GM19239 (cell line): Measurements from ENCODE around the gene APOM.

ENCODE experiments used
- DNase-seq: peaks from one replicate; pipeline ENCODE4 v3.0.0; 2011; ENCODE audit warnings: low spot score; ENCODE audit not compliant: insufficient read length
- FAIRE-seq: peaks from 2 replicates; lab custom pipeline; 2011; peaks lifted over from hg19 to GRCh38; lab: Jason Lieb, UNC

Gene APOM

GRCh38 chr6:31676322-31676903, 20.7 kb downstream of the APOM start:
- no peak for FAIRE-seq
- no peak for DNase-seq

- FAIRE-seq (no peak), DNase-seq (no peak)
Observed at GRCh38 chr6:31676904-31677303, 21.2 kb downstream of the APOM start.

- no peak for DNase-seq
- FAIRE-seq: no peak
Observed at GRCh38 chr6:31677955-31678354, 22.3 kb downstream of the APOM start.

- peak; percentile 53 for DNase-seq
- peak; percentile 90 for FAIRE-seq
Observed at GRCh38 chr6:31680226-31681134, 24.8 kb downstream of the APOM start, which contains the start of gene LY6G5C. Gene LY6G5C (minus strand): TSS chr6:31681067. CDS start chr6:31680373, 694 bp downstream.

- DNase-seq (peak; percentile 65), FAIRE-seq (peak; percentile 67)
Observed at GRCh38 chr6:31681135-31681671, 25.5 kb downstream of the APOM start.

GRCh38 chr6:31683591-31683990, 27.9 kb downstream of the APOM start:
- FAIRE-seq: no peak

GRCh38 chr6:31686483-31686882, 30.8 kb downstream of the APOM start:
- FAIRE-seq: no peak

More at GRCh38 chr6:31683591-31683990, 27.9 kb downstream of the APOM start:
- DNase-seq: no peak

GRCh38 chr6:31687321-31687720, 31.6 kb downstream of the APOM start:
- FAIRE-seq (no peak), DNase-seq (no peak)

More at GRCh38 chr6:31686483-31686882, 30.8 kb downstream of the APOM start:
- DNase-seq: no peak

GRCh38 chr6:31687860-31688693, 32.4 kb downstream of the APOM start:
- FAIRE-seq (no peak), DNase-seq (no peak)

- no peak for FAIRE-seq
- DNase-seq: no peak
Observed at GRCh38 chr6:31689249-31690110, 33.8 kb downstream of the APOM start.

- no peak for FAIRE-seq
- no peak for DNase-seq
Observed at GRCh38 chr6:31690231-31691077, 34.8 kb downstream of the APOM start.

GRCh38 chr6:31691078-31691463, 35.4 kb downstream of the APOM start:
- DNase-seq: no peak

GRCh38 chr6:31691564-31692108, 35.9 kb downstream of the APOM start:
- DNase-seq (no peak), FAIRE-seq (no peak)

More at GRCh38 chr6:31691078-31691463, 35.4 kb downstream of the APOM start:
- FAIRE-seq: no peak

- DNase-seq (no peak), FAIRE-seq (no peak)
Observed at GRCh38 chr6:31692353-31692752, 36.7 kb downstream of the APOM start.

GRCh38 chr6:31692886-31693285, 37.2 kb downstream of the APOM start:
- FAIRE-seq: no peak
- no peak for DNase-seq

- no peak for FAIRE-seq
- no peak for DNase-seq
Observed at GRCh38 chr6:31693535-31693934, 37.8 kb downstream of the APOM start.

- FAIRE-seq: no peak
- DNase-seq: no peak
Observed at GRCh38 chr6:31697555-31697954, 41.9 kb downstream of the APOM start.

- DNase-seq (no peak), FAIRE-seq (no peak)
Observed at GRCh38 chr6:31700740-31701401, 45.2 kb downstream of the APOM start.
